Keratinocyte (primary cell): ENCODE measurements around the gene SPATA45. TPM values are rescaled to one million over a fixed set of nuclear protein-coding genes. Genes with fewer than 3 reads are reported as not detected.
A peak's percentile ranks its signal among the peaks of the same experiment; 100 is the strongest.

Source experiments
- DNase-seq: peaks from one replicate; pipeline ENCODE4 v3.0.0-alpha.2; 2011; ENCODE audit warnings: low read depth, missing footprints, low spot score
- FAIRE-seq: peaks from 2 replicates; lab custom pipeline; 2011; peaks lifted over from hg19 to GRCh38; lab: Jason Lieb, UNC
- H2AFZ ChIP-seq: 2 replicates; pipeline ENCODE4 v1.6.0; 2012; ENCODE audit warnings: low read length, control low read depth, inconsistent platforms; ENCODE audit not compliant: control insufficient read depth
- H3K27ac ChIP-seq: 2 replicates; pipeline ENCODE4 v1.5.1; 2011; ENCODE audit warnings: low read length; ENCODE audit not compliant: control insufficient read depth, insufficient read depth
- H3K27me3 ChIP-seq: 3 replicates; pipeline ENCODE4 v1.6.0; 2011; ENCODE audit warnings: low read length; ENCODE audit not compliant: control insufficient read depth, insufficient read depth; ENCODE audit errors: extremely low read depth
- H3K36me3 ChIP-seq, 2 experiments: 2 replicates in 1 of 2; 3 replicates in 1 of 2; pipeline ENCODE4 v1.5.1; 2011; ENCODE audit warnings: low read length in 2 of 2, mild to moderate bottlenecking in 1 of 2; ENCODE audit not compliant: control insufficient read depth in 2 of 2, insufficient read depth in 2 of 2; ENCODE audit errors: extremely low read depth in 1 of 2
- H3K4me1 ChIP-seq: 3 replicates; pipeline ENCODE4 v1.5.1; 2011; ENCODE audit warnings: low read length; ENCODE audit not compliant: control insufficient read depth, insufficient read depth; ENCODE audit errors: extremely low read depth
- H3K4me2 ChIP-seq: 3 replicates; pipeline ENCODE4 v1.6.0; 2011; ENCODE audit warnings: low read depth, low read length; ENCODE audit not compliant: control insufficient read depth, insufficient read depth; ENCODE audit errors: extremely low read depth
- H3K4me3 ChIP-seq, 3 experiments: fragments of 200-600 bp in 1 of 3; sonication (generic) in 1 of 3; 2 replicates in 2 of 3; 3 replicates in 1 of 3; pipeline ENCODE4 v1.5.1; 2011 to 2016; ENCODE audit warnings: low read length in 3 of 3, mild to moderate bottlenecking in 3 of 3, control low read depth in 2 of 3, inconsistent platforms in 1 of 3, low read depth in 1 of 3, mixed read lengths in 1 of 3, mixed run types in 1 of 3, moderate library complexity in 1 of 3; ENCODE audit not compliant: control insufficient read depth in 2 of 3, insufficient read depth in 2 of 3; ENCODE audit errors: extremely low read depth in 1 of 3
- H3K79me2 ChIP-seq: 2 replicates; pipeline ENCODE4 v1.6.0; 2012; ENCODE audit warnings: low read length; ENCODE audit not compliant: control insufficient read depth, insufficient read depth
- H3K9ac ChIP-seq: 3 replicates; pipeline ENCODE4 v1.6.0; 2011; ENCODE audit warnings: low read length; ENCODE audit not compliant: control insufficient read depth, insufficient read depth; ENCODE audit errors: extremely low read depth
- H3K9me1 ChIP-seq: 3 replicates; pipeline ENCODE4 v1.6.0; 2011; ENCODE audit warnings: low read length; ENCODE audit not compliant: control insufficient read depth, insufficient read depth; ENCODE audit errors: extremely low read depth
- H3K9me3 ChIP-seq: 2 replicates; pipeline ENCODE4 v1.5.1; 2012; ENCODE audit warnings: low read depth, low read length; ENCODE audit not compliant: control insufficient read depth
- H4K20me1 ChIP-seq: 3 replicates; pipeline ENCODE4 v1.6.0; 2011; ENCODE audit warnings: low read length; ENCODE audit not compliant: control insufficient read depth, insufficient read depth; ENCODE audit errors: extremely low read depth
- CTCF ChIP-seq, 3 experiments: IDR thresholded peaks in 1 of 3; conservative IDR thresholded peaks in 1 of 3; optimal IDR thresholded peaks in 1 of 3; 2 replicates in 2 of 3; 3 replicates in 1 of 3; pipeline versions ENCODE3 to v1.5.1; 2011; ENCODE audit warnings: low read length in 3 of 3, mild to moderate bottlenecking in 3 of 3, moderate library complexity in 2 of 3, control low read depth in 1 of 3, inconsistent platforms in 1 of 3; ENCODE audit not compliant: insufficient read depth in 2 of 3; ENCODE audit errors: extremely low read depth in 1 of 3
- EZH2 ChIP-seq: IDR thresholded peaks from one replicate; pipeline ENCODE4 v1.6.1; 2012; ENCODE audit warnings: inconsistent platforms, mild to moderate bottlenecking, low read length, moderate library complexity
- dilution Hi-C: fragments of 300-500 bp; cut with MboI; formaldehyde crosslinking; loops from one replicate; pipeline ENCODE4 v1.7.0; 2020; ENCODE audit warnings: low sequenced_read_pairs; ENCODE audit not compliant: extremely low pct_ligation_motif_present
- polyA plus RNA-seq, 5 experiments: library from polyadenylated mRNA; depleted of rRNA in 3 of 5; stranded (reverse) in 3 of 5; stranded (forward) in 1 of 5; unstranded in 1 of 5; fragments of >200 nt; gene quantifications; 1 replicate in 1 of 5; 2 replicates in 3 of 5; 3 replicates in 1 of 5; pipeline versions ENCODE4 v1.2.1 to v1.2.3, GENCODE V29; 2011 to 2012; ENCODE audit warnings: missing spikeins in 2 of 5, low read depth in 1 of 5, low replicate concordance in 1 of 5

The SPATA45 gene
- polyA plus RNA-seq, 1 donor (not counting 4 experiments of a cell fraction or from before 2014, with no cell fraction given): not detected

- H4K20me1 ChIP-seq: no peaks in the 10 kb centered on the region
- no peaks in the 10 kb centered on the region for H3K79me2 ChIP-seq
- H3K4me2 ChIP-seq: no peak overlapping the region
- H2AFZ ChIP-seq: no peak overlapping the region
- H3K9me3 ChIP-seq: peaks cover 8% of the 10 kb centered on the region
- no peak overlapping the region for H3K4me3 ChIP-seq
- H3K36me3 ChIP-seq: no peaks in the 10 kb centered on the region
- no peaks in the 10 kb centered on the region for H3K4me1 ChIP-seq
- H3K27ac ChIP-seq: no peak overlapping the region
- H3K27me3 ChIP-seq: no peaks in the 10 kb centered on the region
- DNase-seq (no peak), FAIRE-seq (no peak)
- dilution Hi-C loops: no loop called here
- no peak for TF ChIP-seq CTCF (optimal IDR thresholded peaks at IDR 0.05 in 1 of 3, IDR thresholded peaks at IDR 0.05 in 1 of 3, conservative IDR thresholded peaks at IDR 0.05 in 1 of 3; ENCODE audit: extremely low read depth in 1 of 3, insufficient read depth in 2 of 3, low read length in 3 of 3)
- TF ChIP-seq EZH2: no peak
- H3K9ac ChIP-seq: no peak overlapping the region
- H3K9me1 ChIP-seq: no peaks in the 10 kb centered on the region
These were observed 26.5 kb downstream of the SPATA45 start for GRCh38 chr1:212820969-212821368.

GRCh38 chr1:212819726-212820125 is 27.7 kb downstream of the SPATA45 start:
- dilution Hi-C loops: no loop called here
- H3K27me3 ChIP-seq: no peaks in the 10 kb centered on the region
- no peaks in the 10 kb centered on the region for H3K4me1 ChIP-seq
- no peak overlapping the region for H3K9ac ChIP-seq
- no peaks in the 10 kb centered on the region for H3K9me1 ChIP-seq
- no peaks in the 10 kb centered on the region for H3K36me3 ChIP-seq
- TF ChIP-seq EZH2 (no peak), CTCF (optimal IDR thresholded peaks at IDR 0.05 in 1 of 3, IDR thresholded peaks at IDR 0.05 in 1 of 3, conservative IDR thresholded peaks at IDR 0.05 in 1 of 3; ENCODE audit: extremely low read depth in 1 of 3, insufficient read depth in 2 of 3, low read length in 3 of 3) (no peak)
- no peaks in the 10 kb centered on the region for H4K20me1 ChIP-seq
- no peak overlapping the region for H3K4me2 ChIP-seq
- H3K9me3 ChIP-seq: peaks cover 5% of the 10 kb centered on the region
- no peaks in the 10 kb centered on the region for H3K79me2 ChIP-seq
- H2AFZ ChIP-seq: peak overlapping the region; percentile 5
- no peak overlapping the region for H3K4me3 ChIP-seq
- FAIRE-seq (no peak), DNase-seq (no peak)
- no peak overlapping the region for H3K27ac ChIP-seq
